ENCODE results near the gene TRIM44. TPM values are rescaled to one million over a fixed set of nuclear protein-coding genes. Genes with fewer than 3 reads are reported as not detected.
"Not testable (repeated sequence)": the region's sequence is repeated elsewhere in the genome, so short reads cannot be mapped to it uniquely, and the experiment has no call there.

TRIM44 gene
- polyA plus RNA-seq, 4 donors = 79.0 to 99.8 (median 95.1) TPM

GRCh38 chr11:35845860-35846259, 183.3 kb downstream of the TRIM44 start:
- no peak for DNase-seq (ENCODE audit: low read depth in 4 of 4, low spot score in 3 of 4)

- no peak for DNase-seq (ENCODE audit: low read depth in 4 of 4, low spot score in 3 of 4)
Measured at GRCh38 chr11:35846874-35847273, 184.3 kb downstream of the TRIM44 start.

GRCh38 chr11:35847473-35847872, 184.9 kb downstream of the TRIM44 start:
- DNase-seq (ENCODE audit: low read depth in 4 of 4, low spot score in 3 of 4) = no peak

DNA sequence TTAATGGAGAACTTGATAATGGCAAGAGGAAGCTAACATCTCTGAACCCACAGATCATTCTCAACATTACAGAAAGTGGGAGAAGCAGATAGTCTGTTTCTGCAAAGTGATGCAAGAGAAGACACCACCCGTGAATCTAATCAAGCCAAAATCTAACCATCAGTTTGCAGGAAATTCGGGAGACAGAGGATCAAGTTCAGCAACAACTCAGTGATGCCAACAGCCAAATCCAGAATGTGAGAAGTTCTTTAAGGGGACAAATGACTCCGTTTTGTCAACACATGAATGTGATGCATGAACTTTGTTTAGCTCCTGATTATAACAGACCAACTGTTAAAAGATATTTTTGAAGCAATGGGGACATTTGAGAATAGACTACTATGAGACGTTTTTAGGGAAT, 186.0 kb downstream of the TRIM44 start:
- no peak for DNase-seq (ENCODE audit: low read depth in 4 of 4, low spot score in 3 of 4)

- no peak for DNase-seq (ENCODE audit: low read depth in 4 of 4, low spot score in 3 of 4)
Measured at GRCh38 chr11:35850191-35850590, 187.6 kb downstream of the TRIM44 start.

DNA sequence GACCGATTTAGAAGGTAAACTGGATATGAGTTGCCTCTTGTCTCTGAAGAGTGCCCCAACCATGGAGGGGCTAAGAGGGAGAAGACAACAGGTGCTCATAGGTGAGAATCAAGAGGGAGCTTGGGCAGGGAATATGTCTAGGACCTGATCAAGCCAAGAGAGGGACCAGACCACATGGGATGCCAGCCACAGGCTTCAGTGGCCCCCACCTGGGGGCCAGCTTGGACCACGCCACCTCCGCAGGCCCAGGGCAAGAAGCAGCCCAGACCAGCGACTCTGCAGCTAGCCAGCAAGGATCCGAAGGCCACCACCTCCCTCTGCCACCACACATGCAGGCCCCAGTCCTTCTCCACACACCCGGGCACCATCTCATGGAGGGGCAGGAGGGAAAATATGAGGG, 188.8 kb downstream of the TRIM44 start:
- DNase-seq (ENCODE audit: low read depth in 4 of 4, low spot score in 3 of 4) = no peak

- no peak for DNase-seq (ENCODE audit: low read depth in 4 of 4, low spot score in 3 of 4)
Measured at GRCh38 chr11:35852056-35852455, 189.5 kb downstream of the TRIM44 start.

- peak in 2 of 4 donors; percentile 5 to 6 for DNase-seq (ENCODE audit: low read depth in 4 of 4, low spot score in 3 of 4)
Measured at GRCh38 chr11:35853971-35854370, 191.4 kb downstream of the TRIM44 start.

DNA sequence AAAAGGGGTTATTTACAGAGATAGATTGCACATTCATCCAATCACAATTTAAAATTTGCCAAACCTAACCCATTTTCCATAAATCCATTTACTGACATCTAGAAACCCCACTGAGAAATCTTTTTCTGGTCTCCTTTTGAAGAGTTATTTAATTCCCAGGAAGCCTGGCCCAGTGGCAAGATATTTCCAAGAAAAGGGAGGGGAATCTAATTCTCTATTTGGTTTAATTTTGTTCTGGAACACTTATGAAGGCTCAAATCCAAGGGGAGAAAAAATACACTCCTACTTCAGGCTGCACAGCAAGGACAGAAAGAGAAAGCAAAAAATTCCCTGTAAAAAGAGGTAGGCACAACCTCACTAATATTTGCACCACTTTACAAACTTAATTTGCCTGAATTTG, 193.1 kb downstream of the TRIM44 start:
- DNase-seq (ENCODE audit: low read depth in 4 of 4, low spot score in 3 of 4) = no peak

GRCh38 chr11:35856259-35856658, 193.7 kb downstream of the TRIM44 start:
- no peak for DNase-seq (ENCODE audit: low read depth in 4 of 4, low spot score in 3 of 4)

DNA sequence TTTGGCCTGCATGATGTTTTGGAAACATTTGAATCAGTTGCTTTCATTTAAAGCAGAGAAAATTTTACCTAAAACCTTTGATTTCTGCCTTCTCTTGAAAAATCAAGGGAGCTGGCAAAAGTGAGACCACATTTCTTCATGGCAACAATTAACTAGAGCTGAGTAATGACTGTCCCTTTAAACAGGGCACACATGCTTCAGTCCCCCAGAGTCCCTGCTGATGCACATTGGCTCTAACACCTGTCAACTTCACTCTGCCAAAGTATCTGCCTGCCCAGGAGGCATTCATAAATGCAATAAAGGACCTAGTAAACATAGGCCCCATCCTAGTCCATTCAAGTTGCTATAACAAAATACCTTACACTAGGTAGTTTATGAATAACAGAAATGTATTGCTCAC, 194.2 kb downstream of the TRIM44 start:
- no peak for DNase-seq (ENCODE audit: low read depth in 4 of 4, low spot score in 3 of 4)

DNA sequence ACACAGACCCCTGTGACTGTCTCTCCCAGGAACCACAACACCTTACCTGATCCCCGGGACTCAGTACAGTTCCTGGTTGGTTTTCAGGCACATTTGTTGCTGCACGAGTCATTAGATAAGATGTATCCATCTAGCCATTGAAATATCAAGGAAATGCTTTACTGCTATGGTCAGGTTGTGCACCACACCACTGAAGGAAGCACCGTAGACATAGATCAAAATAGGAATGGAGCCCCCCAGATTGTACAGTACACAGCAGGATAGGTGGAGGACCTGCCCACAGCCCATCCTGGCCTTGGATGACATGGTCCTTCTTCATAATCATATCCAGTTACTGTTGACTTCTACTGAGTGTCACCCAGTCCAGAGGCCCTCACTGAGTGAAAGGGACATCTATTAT, 195.3 kb downstream of the TRIM44 start:
- no peak for DNase-seq (ENCODE audit: low read depth in 4 of 4, low spot score in 3 of 4)

DNA sequence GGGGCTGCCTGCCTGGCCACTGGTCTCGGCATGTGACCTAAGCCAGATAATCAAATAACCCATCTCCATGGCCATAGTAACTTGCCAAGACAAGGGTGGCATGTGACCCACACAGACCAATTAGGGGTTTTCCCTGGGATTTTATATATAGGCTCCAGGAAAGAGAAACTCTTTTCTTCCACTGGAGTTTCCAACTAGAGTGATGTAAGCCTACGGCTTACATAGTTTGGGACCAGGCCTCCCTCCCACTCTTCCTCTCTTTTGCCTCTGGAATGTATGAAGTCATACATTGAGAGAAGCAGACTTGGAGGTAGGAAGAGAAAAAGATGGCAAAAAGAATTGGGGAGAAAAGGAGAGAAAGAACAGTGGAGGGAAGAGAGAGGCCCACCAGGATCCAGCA, 196.7 kb downstream of the TRIM44 start:
- DNase-seq (ENCODE audit: low read depth in 4 of 4, low spot score in 3 of 4) = no peak

- not testable (repeated sequence) for DNase-seq (ENCODE audit: low read depth in 4 of 4, low spot score in 3 of 4)
Measured at GRCh38 chr11:35860194-35860593, 197.6 kb downstream of the TRIM44 start.

DNA sequence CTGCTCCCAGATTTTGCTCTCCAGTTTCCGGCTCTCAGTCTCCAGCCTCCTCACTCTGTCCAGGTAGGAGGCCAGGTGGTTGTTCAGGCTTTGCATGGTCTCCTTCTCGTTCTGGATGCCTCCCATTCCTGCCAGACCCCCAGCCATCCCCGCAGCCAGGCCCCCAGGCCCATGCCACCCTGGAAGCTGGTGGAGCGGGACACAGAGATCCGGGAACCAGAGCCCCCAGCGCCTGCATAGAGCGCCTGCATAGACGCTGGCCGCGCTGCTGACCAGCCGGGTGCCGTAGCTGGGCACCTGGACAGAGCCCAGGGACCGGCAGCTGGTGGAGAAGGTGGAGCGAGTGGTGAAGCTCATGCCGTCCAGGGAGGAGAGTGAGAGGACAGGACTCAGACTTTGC, 198.6 kb downstream of the TRIM44 start:
- no peak for DNase-seq (ENCODE audit: low read depth in 4 of 4, low spot score in 3 of 4)

- DNase-seq (ENCODE audit: low read depth in 4 of 4, low spot score in 3 of 4) = no peak
Measured at GRCh38 chr11:35862666-35863065, 200.1 kb downstream of the TRIM44 start.

DNA sequence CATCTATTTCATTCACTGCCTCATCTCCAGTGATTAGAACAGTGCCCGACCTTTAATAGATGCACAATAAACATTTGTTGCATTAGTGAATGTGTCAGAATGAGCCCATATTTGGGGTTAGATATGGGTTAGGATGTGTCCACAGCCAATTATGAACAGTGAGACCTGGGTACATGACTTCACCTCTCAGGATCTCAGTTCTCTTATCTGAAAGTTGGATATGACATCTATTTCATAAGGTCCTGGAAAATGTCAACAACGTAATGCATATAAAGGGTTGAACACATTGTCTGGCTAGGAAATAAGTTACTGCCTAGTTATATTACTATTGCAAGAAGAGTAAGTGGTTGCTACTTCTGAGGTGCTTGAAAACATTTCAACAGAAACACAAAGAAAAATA, 201.6 kb downstream of the TRIM44 start:
- DNase-seq (ENCODE audit: low read depth in 4 of 4, low spot score in 3 of 4) = no peak

DNA sequence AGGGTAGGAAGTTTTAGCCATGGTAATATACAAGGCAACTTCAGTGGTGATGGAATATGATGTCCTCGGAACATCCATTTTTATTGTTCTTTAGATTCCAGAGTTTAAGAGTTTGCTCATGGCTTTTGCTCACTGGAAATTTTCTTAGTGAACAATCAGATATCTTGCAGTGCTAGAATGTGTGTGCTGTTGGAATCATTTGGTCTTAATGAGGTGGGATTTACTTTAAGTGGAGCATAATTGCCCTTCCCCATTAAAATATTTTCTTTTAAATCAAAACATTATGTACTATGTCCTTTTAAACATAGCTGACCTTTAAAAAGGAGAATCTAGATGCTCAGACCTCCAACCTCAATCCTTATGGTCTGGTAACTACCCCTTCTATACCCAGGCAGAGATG, 204.0 kb downstream of the TRIM44 start:
- DNase-seq (ENCODE audit: low read depth in 4 of 4, low spot score in 3 of 4) = no peak

Other genes starting within 250 kb of the TRIM44 start
- under 1 TPM; 0.14 to 0.64 (median 0.42) TPM for gene SLC1A2, start 243.2 kb upstream of the TRIM44 start, polyA plus RNA-seq (ENCODE audit: insufficient read length in 4 of 4)
- 10 to 100 TPM in 2 of 4 donors, 1 to 10 TPM in 2; 7.2 to 13.9 (median 10.2) TPM for gene PAMR1, start 137.2 kb upstream of the TRIM44 start, polyA plus RNA-seq (ENCODE audit: insufficient read length in 4 of 4)
- 10 to 100 TPM; 17.7 to 21.4 (median 20.4) TPM for gene FJX1, start 44.3 kb upstream of the TRIM44 start, polyA plus RNA-seq (ENCODE audit: insufficient read length in 4 of 4)

Data from right renal pelvis (tissue), 4 donors.